ENCODE results near the gene TMEM98.
"Not testable (repeated sequence)": the region's sequence is repeated elsewhere in the genome, so short reads cannot be mapped to it uniquely, and the experiment has no call there.

The TMEM98 gene

DNA sequence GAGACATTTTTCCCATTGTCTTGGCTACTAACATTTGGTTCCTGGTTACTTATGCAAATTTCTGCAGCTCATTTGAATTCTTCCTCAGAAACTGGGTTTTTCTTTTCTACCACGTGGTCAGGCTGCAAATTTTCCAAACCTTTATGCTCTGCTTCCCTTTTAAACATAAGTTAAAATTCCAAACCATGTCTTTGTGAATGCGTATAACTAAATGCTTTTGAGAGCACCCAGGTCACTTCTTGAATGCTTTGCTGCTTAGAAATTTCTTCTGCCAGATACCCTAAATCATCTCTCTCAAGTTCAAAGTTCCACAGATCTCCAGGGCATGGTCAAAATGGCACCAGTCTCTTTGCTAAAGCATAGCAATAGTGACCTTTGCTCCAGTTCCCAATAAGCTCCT, 59.9 kb downstream of the TMEM98 start:
- not testable (repeated sequence) for DNase-seq

DNA sequence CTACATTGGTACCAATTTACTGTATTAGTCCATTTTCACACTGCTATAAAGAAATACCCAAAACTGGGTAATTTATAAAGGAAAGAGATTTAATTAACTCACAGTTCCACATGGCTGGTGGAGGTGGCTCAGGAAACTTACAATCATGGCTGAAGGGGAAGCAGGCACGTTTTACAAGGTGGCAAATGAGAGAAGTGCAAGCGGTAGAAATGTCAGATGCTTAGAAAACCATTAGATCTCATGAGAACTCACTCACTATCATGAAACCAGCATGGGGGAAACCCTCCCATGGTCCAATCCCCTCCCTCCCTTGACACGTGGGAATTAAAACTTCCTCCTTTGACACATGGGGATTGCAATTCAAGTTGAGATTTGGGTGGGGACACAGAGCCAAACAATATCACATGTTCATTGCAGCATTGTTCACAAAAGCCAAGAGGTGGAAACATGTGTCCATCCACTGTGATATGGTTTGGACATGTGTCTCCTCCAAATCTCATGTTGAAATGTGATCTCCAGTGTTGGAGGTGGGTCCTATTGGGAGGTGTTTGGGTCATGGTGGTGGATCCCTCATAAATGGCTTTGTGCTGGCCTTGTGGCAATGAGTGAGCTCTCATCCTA, 60.6 kb downstream of the TMEM98 start:
- DNase-seq = no peak

DNA sequence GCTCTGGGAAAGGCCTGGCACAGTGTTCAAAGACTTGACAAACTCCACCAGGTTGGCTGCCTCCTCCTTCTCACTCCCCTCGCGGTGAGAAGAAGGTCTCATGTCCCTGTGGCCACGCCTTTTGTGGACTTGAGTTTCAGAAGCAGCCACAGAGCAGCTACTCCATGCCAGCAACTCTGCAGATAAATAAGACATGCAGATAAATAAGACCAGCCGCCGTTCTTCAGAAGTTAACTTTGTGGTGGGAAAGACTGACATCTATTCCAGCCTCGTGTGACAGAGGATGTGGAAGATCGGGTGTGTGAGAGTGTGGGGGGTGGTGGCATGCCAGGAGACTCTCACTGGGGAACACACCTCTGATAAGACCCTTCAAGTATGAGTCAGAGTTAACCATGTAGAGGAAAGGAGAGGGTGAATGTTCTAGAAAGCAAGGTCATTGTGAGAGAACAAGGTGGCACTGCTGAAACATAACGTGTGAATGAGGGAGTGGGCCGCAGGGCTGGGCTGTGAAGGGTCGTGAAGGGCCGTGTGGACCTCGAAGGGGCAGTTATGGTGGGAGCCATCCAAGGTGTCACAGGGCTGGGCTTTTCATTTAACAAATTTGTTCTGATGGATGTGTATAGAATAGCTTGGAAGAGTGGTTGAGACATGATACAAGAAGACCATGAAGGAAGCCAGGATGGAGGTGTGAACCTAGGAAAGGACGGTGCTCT, 64.5 kb downstream of the TMEM98 start:
- DNase-seq = no peak

DNA sequence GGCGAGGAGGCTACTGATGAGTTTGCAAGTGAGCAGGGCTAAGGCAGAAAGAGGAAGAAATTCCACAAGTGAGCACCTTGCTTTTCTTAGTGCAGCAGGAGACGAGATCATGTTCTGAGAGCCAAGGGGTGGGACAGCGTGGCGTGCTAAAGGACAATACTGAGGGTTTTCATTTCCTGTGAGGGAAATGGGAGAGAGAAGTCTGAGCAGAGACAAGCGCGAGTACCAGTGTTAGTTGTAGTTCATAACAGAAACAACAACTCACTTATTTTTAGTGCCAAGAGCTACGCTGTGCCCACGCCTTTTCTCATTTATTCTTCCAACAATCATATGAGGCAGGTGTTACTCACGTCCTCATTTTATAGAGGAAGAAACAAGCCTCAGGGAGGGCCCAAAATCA, 66.0 kb downstream of the TMEM98 start:
- no peak for DNase-seq

All from right forelimb (tissue), 1 donor.